AG10803 (cell line): ENCODE measurements around the gene PSAT1.

Source experiments
- DNase-seq: peaks from one replicate; pipeline ENCODE4 v3.0.0; 2010; ENCODE audit warnings: low read depth
- H3K4me3 ChIP-seq: 2 replicates; pipeline ENCODE4 v1.5.1; 2011; ENCODE audit warnings: mild to moderate bottlenecking, low read length, control low read depth
- CTCF ChIP-seq: conservative IDR thresholded peaks from 2 replicates; pipeline ENCODE4 v1.5.1; 2011; ENCODE audit warnings: mild to moderate bottlenecking, low read length, control low read depth, inconsistent platforms

The PSAT1 gene

GRCh38 chr9:78354324-78354973 is 57.5 kb downstream of the PSAT1 start:
- TF ChIP-seq CTCF: no peak
- no peak overlapping the region for H3K4me3 ChIP-seq
- DNase-seq: no peak

- no peak for TF ChIP-seq CTCF
- no peak overlapping the region for H3K4me3 ChIP-seq
- no peak for DNase-seq
Observed at GRCh38 chr9:78354989-78355388, 58.1 kb downstream of the PSAT1 start.

- no peak for TF ChIP-seq CTCF
- no peak overlapping the region for H3K4me3 ChIP-seq
- DNase-seq: no peak
Observed at GRCh38 chr9:78356634-78357033, 59.7 kb downstream of the PSAT1 start.

- no peak overlapping the region for H3K4me3 ChIP-seq
- DNase-seq: no peak
- no peak for TF ChIP-seq CTCF
Observed at GRCh38 chr9:78357165-78357873, 60.4 kb downstream of the PSAT1 start.

GRCh38 chr9:78358329-78359051 is 61.6 kb downstream of the PSAT1 start:
- no peak for DNase-seq
- H3K4me3 ChIP-seq: no peak overlapping the region
- TF ChIP-seq CTCF: no peak

- DNase-seq: peak; percentile 76
- no peak overlapping the region for H3K4me3 ChIP-seq
- TF ChIP-seq CTCF: no peak
Observed at GRCh38 chr9:78363221-78363620, 66.3 kb downstream of the PSAT1 start.
